CD4-positive, alpha-beta T cell treated with Interleukin-6 for 4 hours (primary cell): Measurements from ENCODE around the gene GABRB3.

Experiments
- DNase-seq: peaks from one replicate; pipeline ENCODE4 v3.0.0-alpha.2; 2020; ENCODE audit warnings: mixed read lengths

Gene GABRB3

GRCh38 chr15:26521691-26522198 lies 251.1 kb downstream of the GABRB3 start:
- DNase-seq: no peak

DNA sequence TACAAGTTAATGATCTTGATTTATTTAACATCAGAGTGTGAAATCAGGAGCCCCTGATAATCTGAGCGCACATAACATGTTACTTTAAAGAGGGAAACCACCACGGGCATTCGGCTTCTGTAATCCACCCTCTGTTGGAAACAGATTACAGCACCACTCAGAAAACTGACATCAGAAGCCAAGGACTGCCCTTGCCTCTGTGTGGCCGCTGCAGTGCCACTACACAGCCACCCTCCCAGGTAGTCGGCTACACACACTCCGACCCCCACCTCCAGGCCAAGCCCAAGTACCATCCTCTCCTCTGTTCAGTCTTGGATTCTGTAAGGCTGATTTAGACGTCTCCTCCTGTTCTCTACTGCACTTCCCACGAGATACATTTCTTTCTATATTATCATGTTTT lies 251.7 kb downstream of the GABRB3 start:
- no peak for DNase-seq

GRCh38 chr15:26518885-26519284 lies 254.0 kb downstream of the GABRB3 start:
- DNase-seq: no peak

GRCh38 chr15:26516102-26516980 lies 256.5 kb downstream of the GABRB3 start:
- DNase-seq: no peak

DNA sequence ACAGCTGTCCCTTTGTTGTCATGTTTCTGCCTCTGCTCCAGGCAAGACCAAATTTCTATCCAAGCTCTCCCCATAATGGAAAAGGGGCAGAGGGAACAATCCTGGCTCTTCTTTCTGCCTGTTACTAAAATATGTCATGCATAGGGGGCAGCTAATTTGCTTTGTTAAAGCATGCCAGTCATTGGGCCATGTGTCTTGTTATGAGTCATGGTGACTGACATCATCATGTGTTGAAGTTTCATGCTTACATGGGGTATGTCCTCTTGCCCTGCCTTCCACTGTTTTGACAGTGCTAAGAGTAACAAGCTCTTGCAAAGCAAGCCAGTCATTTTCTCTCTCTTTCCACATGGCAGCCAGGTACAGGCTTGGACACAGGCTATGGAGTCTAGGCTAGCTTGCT lies 268.9 kb downstream of the GABRB3 start:
- no peak for DNase-seq
